HL-60 (cell line): Measurements from ENCODE around the gene IL33.

ENCODE experiments used
- DNase-seq, 2 experiments: peaks; one replicate each; pipeline ENCODE4 v3.0.0-alpha.2; 2010 to 2020; ENCODE audit warnings: low read depth in 1 of 2, low spot score in 1 of 2
- H3K27ac ChIP-seq: fragments of 250-450 bp; sonication (Bioruptor Pico); replicated peaks from 2 replicates; pipeline ENCODE4 v1.5.1; 2020; ENCODE audit warnings: mild to moderate bottlenecking, moderate library complexity
- H3K27me3 ChIP-seq: fragments of 250-450 bp; sonication (Bioruptor Pico); 2 replicates; pipeline ENCODE4 v1.5.1; 2021; ENCODE audit warnings: mild to moderate bottlenecking, moderate library complexity; ENCODE audit not compliant: insufficient read depth, poor library complexity, severe bottlenecking
- H3K4me3 ChIP-seq: replicated peaks from 2 replicates; pipeline ENCODE4 v1.5.1; 2011; ENCODE audit warnings: mild to moderate bottlenecking, control low read depth, low read length; ENCODE audit not compliant: insufficient read depth
- CTCF ChIP-seq: IDR thresholded peaks from one replicate; pipeline ENCODE4 v1.5.1; 2011; ENCODE audit warnings: low read length, control low read depth, inconsistent platforms; ENCODE audit not compliant: insufficient read depth
- GABPA ChIP-seq: IDR thresholded peaks from 2 replicates; pipeline ENCODE4 v1.6.1; 2012; ENCODE audit warnings: low read depth
- POLR2AphosphoS5 ChIP-seq: IDR thresholded peaks from 2 replicates; pipeline ENCODE4 v1.6.1; 2012; ENCODE audit warnings: low read depth
- REST ChIP-seq: IDR thresholded peaks from 2 replicates; pipeline ENCODE4 v1.6.1; 2012; ENCODE audit warnings: low read depth; ENCODE audit not compliant: insufficient replicate concordance
- SPI1 ChIP-seq: IDR thresholded peaks from 2 replicates; pipeline ENCODE4 v1.6.1; 2012; ENCODE audit warnings: low read depth, mild to moderate bottlenecking, borderline replicate concordance

The IL33 gene

GRCh38 chr9:6218099-6218502 lies 2.5 kb downstream of the IL33 start:
- no peak overlapping the region for H3K4me3 ChIP-seq
- peaks cover 10% of the 10 kb centered on the region for H3K27me3 ChIP-seq
- no peak overlapping the region for H3K27ac ChIP-seq
- TF ChIP-seq GABPA (no peak), CTCF (no peak), POLR2AphosphoS5 (no peak), SPI1 (no peak), REST (no peak)
- DNase-seq: no peak

GRCh38 chr9:6219040-6219439 lies 3.4 kb downstream of the IL33 start:
- DNase-seq: no peak
- H3K4me3 ChIP-seq: no peak overlapping the region
- peaks cover 10% of the 10 kb centered on the region for H3K27me3 ChIP-seq
- TF ChIP-seq CTCF (no peak), GABPA (no peak), REST (no peak), POLR2AphosphoS5 (no peak), SPI1 (no peak)
- no peak overlapping the region for H3K27ac ChIP-seq

- Histone ChIP-seq H3K4me3 (no peak overlapping the region), H3K27ac (no peak overlapping the region), H3K27me3 (peaks cover 10% of the 10 kb centered on the region)
- no peak for TF ChIP-seq CTCF
- no peak for DNase-seq
Observed at GRCh38 chr9:6219981-6220380, 4.4 kb downstream of the IL33 start.

- TF ChIP-seq SPI1 (no peak), GABPA (no peak), CTCF (no peak), REST (no peak), POLR2AphosphoS5 (no peak)
- H3K4me3 ChIP-seq: no peak overlapping the region
- H3K27ac ChIP-seq: no peak overlapping the region
- no peaks in the 10 kb centered on the region for H3K27me3 ChIP-seq
- DNase-seq: no peak
Observed at GRCh38 chr9:6224393-6225154, 9.0 kb downstream of the IL33 start.
